Lower leg skin (tissue), 4 donors: ENCODE data around the gene HRCT1. TPM values are rescaled to one million over a fixed set of nuclear protein-coding genes. Genes with fewer than 3 reads are reported as not detected.

Experiments
- DNase-seq, 2 donors: peaks; one replicate each; pipeline ENCODE4 v3.0.0-alpha.2; 2019; ENCODE audit warnings: low spot score in 2 of 2
- H3K4me3 ChIP-seq: fragments of 200-600 bp; sonication (generic); 2 replicates; pipeline ENCODE4 v1.5.1; 2017; ENCODE audit warnings: mild to moderate bottlenecking, low read depth; ENCODE audit not compliant: poor library complexity, severe bottlenecking
- CTCF ChIP-seq, 3 donors: fragments of 450-650 bp; IDR thresholded peaks; one replicate each; pipeline ENCODE4 v1.5.1; 2016; ENCODE audit warnings: antibody characterized with exemption in 3 of 3, mild to moderate bottlenecking in 3 of 3, moderate library complexity in 2 of 3
- POLR2A ChIP-seq, 2 donors: fragments of 450-650 bp; IDR thresholded peaks; one replicate each; pipeline ENCODE4 v1.6.1; 2016 to 2017; ENCODE audit warnings: antibody characterized with exemption in 2 of 2, mild to moderate bottlenecking in 1 of 2, moderate library complexity in 1 of 2
- WGBS, 2 donors: methylation state at CpG; one replicate each; pipeline ENCODE4 v1.1.5; 2018; 5-methylcytosine and 5-hydroxymethylcytosine counted together
- intact Hi-C: fragments of 100-400 bp; cut with DNase I; formaldehyde crosslinking; loops from one replicate; pipeline ENCODE4 v1.15.0; 2023; ENCODE audit warnings: low total_unique reads
- total RNA-seq, 4 donors: library from RNA; depleted of rRNA; stranded (reverse); fragments of >200 nt; gene quantifications; one replicate each; pipeline ENCODE4 v1.1.0, GENCODE V29; 2016

HRCT1 gene
- total RNA-seq: 1 to 10 TPM; 1.1 to 5.7 (median 3.9) TPM

GRCh38 chr9:35905912-35906679, at the start of gene HRCT1:
Gene HRCT1, plus strand, starts transcription at chr9:35906202. Its CDS starts 86 bp downstream, at chr9:35906288.
- no peak for TF ChIP-seq CTCF (IDR thresholded peaks at IDR 0.05)
- TF ChIP-seq POLR2A (IDR thresholded peaks at IDR 0.05): no peak
- no peak within 1 kb of the TSS for H3K4me3 ChIP-seq
- intact Hi-C loops: no loop called here
- 59 to 61% methylated on average over 27 to 28 of the region's 30 CpGs for WGBS, 2 donors
- DNase-seq: peak; percentile 87 to 97

- DNase-seq: no peak
- no peak overlapping the region for H3K4me3 ChIP-seq
- TF ChIP-seq CTCF (IDR thresholded peaks at IDR 0.05) (no peak), POLR2A (IDR thresholded peaks at IDR 0.05) (no peak)
- intact Hi-C loops: no loop called here
- WGBS, 2 donors: 68 to 86% methylated on average over 3 of the region's 3 CpGs
These were observed 49.8 kb upstream of the HRCT1 start for GRCh38 chr9:35856206-35856605.

- 91% methylated on average over 5 of the region's 5 CpGs for WGBS, 2 donors
- DNase-seq: no peak
- TF ChIP-seq CTCF (IDR thresholded peaks at IDR 0.05): no peak
- no peak for TF ChIP-seq POLR2A (IDR thresholded peaks at IDR 0.05)
- intact Hi-C loops: no loop called here
- no peak overlapping the region for H3K4me3 ChIP-seq
These were observed 49.1 kb upstream of the HRCT1 start for GRCh38 chr9:35856882-35857281.

- 67 to 78% methylated on average over 5 of the region's 5 CpGs for WGBS, 2 donors
- no peak for DNase-seq
- intact Hi-C loops: no loop called here
- H3K4me3 ChIP-seq: no peak overlapping the region
- no peak for TF ChIP-seq CTCF (IDR thresholded peaks at IDR 0.05)
- no peak for TF ChIP-seq POLR2A (IDR thresholded peaks at IDR 0.05)
These were observed 47.5 kb upstream of the HRCT1 start for GRCh38 chr9:35858458-35858857.

GRCh38 chr9:35859310-35859989, 46.6 kb upstream of the HRCT1 start:
- WGBS, 2 donors: 50 to 56% methylated on average over 16 of the region's 16 CpGs
- intact Hi-C loops: no loop called here
- H3K4me3 ChIP-seq: no peak overlapping the region
- TF ChIP-seq CTCF (IDR thresholded peaks at IDR 0.05) (no peak), POLR2A (IDR thresholded peaks at IDR 0.05) (no peak)
- peak in 1 of 2 donors; percentile 14 for DNase-seq
